GM18511 (cell line): Measurements from ENCODE around the gene COL5A1.

Source experiments
- ATAC-seq: cut with Tn5 transposase; IDR thresholded peaks from one replicate; pipeline ENCODE4 v1.9.1; 2021; ENCODE audit warnings: mild to moderate bottlenecking, moderate library complexity; ENCODE audit not compliant: unreplicated experiment

The COL5A1 gene

GRCh38 chr9:134781591-134782302, 140.1 kb downstream of the COL5A1 start:
- ATAC-seq, result no peak

DNA sequence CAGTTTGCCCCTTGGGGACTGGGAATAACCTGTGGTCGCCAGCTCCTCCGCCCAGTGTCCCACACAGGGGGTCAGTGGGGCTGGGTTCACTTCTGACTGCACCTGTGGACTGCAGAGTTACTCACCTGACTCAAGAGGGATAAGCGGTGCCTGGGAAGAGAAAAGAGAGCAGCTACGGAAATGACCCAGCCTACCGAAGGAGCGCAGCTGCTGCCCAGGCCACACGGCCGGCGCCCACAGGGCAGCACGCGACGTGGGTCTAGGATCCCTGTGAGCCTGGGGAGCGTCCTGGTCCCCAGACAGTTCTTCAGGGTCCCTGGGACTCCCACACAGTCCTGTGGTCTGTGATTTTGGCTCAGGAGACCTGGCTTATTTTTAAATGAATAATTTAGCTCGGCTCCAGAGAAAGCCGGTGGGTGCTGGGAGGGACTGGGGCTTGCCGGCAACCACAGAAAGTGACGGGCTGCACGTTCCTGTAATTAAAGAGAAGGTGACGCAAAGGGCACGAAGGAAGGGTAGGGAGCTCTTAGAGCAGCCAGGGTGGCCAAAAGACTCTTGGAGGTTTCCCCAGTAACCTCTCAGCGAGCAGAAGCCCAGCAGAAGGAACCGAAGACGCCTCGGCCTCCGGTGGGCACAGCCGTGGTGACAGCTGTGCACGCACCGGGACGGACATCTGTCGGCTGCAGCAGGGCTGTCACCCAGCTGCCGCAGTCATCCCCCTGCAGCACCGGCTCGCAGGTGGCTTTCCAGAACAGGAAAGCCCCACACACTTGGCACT, 141.5 kb downstream of the COL5A1 start:
- no peak for ATAC-seq

GRCh38 chr9:134783699-134784039, 142.1 kb downstream of the COL5A1 start:
- no peak for ATAC-seq

- ATAC-seq, result no peak
Observed at GRCh38 chr9:134784577-134785305, 143.1 kb downstream of the COL5A1 start.

DNA sequence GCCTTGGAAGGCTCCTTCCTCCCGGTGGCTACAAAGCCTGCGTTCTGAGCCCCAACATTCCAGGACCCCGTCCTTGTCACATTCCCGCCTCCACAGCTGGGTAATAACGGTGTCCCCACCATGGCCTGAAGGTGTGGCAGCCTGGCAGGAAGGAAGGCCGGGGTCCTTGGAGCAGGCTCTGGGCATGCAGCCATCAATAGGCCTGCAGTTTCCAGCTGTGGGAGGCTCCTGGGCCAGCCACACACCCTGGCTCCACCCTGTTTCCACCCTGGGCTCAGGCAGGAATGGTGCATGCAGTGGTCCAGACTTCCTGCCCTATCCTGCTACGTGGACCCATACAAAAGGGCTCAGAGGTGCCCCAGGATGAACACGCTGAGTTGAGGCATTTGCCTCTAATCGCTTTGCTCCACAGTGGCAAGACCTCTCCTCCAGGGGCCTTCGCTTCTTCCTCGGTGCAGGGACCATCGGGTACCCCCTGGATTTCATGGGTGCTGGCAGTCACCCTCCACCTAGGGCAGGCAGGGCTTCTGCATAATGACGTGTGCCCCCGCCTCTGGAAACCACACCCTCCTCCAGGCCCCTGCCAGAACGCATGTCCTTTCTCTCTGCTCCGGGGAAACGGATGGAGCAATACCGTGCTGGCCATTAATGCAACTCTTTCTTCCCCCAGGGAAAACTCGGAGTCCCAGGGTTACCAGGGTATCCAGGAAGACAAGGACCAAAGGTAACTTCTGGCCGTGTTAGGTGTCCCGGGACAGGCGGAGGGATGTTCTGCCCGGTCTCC, 143.9 kb downstream of the COL5A1 start:
- no peak for ATAC-seq

GRCh38 chr9:134787601-134788531, 146.3 kb downstream of the COL5A1 start:
- no peak for ATAC-seq

DNA sequence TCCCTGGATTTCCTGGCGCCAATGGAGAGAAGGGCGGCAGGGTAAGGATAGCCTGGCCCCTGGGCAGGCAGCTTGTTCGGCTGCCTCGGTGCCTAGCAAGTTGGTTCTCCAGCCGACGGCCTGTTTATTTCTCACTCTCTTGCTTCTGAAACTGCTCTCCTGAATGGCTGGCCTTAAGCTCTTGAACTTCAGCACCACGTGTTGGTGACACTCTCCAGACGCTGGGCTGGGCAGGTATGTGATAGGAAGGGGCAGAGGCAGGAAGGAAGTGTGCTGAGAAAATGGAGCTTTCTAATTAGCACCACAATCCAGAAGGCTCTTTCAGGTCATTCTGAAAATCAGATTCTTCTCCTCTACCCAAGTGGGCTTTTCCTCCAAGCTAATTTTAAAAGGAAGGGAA, 147.6 kb downstream of the COL5A1 start:
- ATAC-seq, result no peak

DNA sequence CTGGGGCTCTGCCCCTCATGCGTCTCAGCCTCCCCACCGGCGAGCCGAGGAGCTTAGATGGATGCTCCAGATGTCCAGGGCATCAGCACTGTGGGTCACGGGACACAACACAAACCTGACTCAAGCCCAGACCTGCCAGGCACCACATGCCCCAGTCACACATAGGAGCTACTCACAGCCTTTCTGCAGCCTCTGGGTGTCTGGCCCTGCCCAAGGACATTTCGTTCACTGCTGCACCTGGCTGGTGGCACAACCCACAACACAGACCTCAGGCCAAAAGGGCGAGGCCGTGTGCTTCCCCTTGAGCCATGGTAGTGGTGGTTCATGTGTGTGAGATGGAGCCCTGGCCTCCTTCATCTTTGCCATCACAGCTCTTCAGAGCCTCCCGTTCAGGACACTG, 149.4 kb downstream of the COL5A1 start:
- ATAC-seq, result no peak

DNA sequence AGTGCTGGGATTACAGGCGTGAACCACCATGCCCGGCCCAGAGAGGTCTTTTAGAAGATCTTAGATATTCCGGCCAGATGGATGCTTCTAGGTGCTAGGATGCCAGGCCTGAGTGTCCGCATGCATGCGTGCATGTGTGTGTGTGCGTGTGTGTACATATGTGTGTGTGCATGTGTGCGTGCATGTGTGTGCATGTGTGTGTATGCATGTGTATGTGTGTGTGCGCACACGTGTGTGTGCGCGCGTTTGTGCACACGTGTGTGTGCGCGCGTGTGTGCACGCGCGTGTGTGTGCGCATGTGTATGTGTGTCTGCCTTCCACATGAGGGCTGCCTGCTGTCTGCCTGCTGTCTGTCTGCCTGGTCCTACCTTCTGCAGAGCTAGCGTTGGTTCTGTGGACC, 151.0 kb downstream of the COL5A1 start:
- no peak for ATAC-seq

DNA sequence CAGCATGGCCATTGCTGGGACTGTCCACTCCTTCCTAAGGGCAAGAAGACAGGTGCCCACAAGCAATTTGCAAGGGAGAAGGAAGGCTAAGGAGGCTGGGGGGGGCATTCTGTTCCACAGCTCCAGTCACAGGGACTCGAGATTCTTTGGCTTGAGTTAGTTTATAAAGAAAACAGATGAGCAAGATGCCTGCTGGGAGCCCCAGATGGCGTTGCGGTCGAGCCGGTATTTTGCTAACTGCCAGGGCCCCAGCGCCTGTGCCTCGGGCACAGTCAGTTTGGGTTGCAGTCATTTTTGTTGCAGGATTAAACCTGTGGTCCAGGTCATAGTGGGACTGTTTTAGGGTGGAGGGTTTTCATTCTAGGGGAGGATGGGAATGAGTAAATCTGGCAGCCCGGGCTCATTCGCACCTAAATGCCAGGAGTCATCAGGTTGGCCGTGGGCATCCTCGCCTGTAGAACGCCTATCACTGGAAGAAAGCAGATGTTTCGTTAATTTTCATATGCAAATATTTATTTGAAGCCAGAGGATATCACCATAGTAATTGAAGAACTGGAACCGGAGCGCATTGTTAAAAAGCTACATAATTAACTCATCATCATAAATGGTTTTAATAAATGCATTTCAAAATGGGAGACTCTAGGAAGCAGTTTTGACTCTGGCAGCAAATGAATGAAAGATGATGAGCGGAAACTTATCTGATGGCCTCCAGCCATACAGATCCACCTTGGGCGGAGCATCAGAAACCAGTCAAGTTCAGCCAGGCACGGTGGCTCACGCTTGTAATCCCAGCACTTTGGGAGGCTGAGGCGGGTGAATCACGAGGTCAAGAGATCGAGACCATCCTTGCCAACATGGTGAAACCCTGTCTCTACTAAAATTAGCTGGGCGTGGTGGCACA, 151.9 kb downstream of the COL5A1 start:
- ATAC-seq, result no peak

GRCh38 chr9:134794663-134795370, 153.2 kb downstream of the COL5A1 start:
- ATAC-seq, result no peak

GRCh38 chr9:134795446-134795845, 153.8 kb downstream of the COL5A1 start:
- no peak for ATAC-seq

DNA sequence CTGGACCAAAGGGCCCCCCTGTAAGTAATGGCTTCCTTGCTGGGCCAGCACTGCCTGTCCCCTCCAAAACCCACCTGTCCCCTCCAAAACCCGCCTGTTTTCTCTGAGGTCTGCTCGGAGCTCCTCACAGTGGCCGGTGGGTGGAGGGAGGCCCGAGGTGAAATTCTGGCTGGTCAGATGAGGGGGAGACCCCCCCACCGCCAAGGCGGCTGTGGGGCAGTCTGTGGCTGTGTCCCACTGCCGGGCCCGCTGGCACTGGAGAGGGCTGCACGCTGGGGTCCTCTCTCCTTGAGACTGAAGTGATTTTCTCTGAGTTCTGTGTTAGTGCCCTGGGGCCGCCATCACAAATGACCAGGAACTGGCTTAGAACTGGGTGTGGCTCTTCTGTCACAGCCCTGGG, 155.3 kb downstream of the COL5A1 start:
- ATAC-seq, result no peak

DNA sequence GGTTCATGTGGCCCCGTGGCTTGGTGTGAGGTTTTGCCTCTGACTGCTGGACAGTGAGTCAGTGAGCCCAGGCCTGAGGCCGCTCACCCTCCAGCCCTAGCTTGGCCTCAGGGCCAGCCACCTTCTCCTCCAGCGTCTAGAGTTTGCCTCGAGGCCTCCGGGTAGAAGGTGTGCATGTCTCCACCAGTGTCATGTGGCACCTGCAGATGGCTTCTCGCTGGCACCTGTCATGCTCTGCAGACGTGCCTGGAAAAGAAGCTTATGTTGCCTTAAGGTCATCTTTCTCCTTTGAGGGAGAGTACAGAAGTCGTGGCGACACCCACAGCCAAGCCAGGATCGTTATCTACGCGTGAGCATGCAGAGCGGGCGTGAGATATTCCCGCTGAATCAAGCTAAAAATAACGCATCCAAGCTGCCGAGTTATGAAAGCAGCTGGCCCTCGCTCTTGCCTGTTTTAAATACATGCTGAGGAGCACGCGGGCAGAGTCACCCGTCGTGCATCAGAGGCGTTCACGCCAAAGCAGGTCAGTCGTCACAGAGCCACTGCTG, 159.3 kb downstream of the COL5A1 start:
- ATAC-seq, result no peak

DNA sequence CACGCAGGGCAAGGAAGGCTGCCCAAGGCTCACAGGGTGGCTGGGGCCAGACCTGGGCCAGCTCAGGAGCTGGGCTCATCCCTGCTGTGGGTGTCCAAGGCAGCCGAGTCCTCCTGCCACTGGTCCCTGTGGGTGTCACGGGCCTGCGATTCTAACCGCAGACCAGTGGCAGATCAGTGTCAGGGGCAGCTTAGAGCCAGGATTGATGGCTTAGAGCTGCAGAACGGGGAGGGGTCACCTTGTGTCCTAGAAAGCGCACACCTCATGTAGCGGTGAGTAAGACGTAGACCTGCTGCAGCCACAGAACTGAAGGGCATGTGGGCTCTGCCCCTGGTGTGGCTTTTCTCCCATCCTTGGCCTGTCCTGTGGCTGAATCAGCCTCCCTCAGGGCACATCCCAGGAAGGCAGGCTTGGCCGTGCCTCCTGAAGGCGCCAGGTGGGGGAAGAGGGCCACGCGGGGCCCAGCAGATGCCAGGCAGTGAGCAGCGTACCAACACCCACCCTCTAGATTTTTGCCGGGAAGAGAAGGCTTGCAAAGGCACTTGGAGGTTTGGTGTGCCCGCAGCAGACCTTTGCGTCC, 160.7 kb downstream of the COL5A1 start:
- no peak for ATAC-seq

- no peak for ATAC-seq
Observed at GRCh38 chr9:134804871-134805270, 163.3 kb downstream of the COL5A1 start.

DNA sequence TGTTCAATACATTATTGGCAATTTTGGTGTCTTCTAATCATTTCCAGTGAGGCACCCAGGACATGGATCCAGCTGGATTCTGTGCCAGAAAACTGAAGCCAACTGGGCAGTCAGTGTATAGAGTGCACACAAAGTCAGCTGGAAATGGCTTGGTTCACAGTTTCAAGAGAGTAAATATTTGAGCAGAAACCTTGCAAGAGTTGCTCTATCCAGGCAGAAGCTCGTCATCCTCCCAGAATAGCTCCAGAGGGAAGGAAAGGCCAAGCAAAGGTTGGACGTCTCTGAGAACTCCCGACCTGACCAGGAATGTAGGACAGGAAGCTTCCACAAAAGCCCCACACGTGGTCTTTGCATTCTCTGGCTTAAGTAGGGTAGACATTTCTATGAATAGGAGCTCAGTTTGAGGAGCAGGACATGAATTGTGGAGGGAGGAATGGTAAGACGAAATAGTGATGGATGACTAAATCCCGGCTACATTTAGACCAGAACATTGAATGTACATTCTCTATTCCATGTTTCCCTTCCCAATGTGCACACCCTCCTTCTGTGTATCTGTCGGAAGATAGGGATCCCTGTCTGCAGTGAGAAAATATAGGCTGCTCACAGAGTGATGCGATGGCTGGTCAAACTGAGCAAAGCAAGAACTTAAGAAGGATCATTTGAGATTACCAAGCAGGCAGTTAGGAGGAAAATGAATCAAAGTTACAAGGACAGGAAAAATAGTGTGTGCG, 166.3 kb downstream of the COL5A1 start:
- ATAC-seq, result no peak
